ENCODE measurements around the gene PSMD8.
A peak's percentile ranks its signal among the peaks of the same experiment; 100 is the strongest.
"Not testable (repeated sequence)": the region's sequence is repeated elsewhere in the genome, so short reads cannot be mapped to it uniquely, and the experiment has no call there.

The PSMD8 gene

DNA sequence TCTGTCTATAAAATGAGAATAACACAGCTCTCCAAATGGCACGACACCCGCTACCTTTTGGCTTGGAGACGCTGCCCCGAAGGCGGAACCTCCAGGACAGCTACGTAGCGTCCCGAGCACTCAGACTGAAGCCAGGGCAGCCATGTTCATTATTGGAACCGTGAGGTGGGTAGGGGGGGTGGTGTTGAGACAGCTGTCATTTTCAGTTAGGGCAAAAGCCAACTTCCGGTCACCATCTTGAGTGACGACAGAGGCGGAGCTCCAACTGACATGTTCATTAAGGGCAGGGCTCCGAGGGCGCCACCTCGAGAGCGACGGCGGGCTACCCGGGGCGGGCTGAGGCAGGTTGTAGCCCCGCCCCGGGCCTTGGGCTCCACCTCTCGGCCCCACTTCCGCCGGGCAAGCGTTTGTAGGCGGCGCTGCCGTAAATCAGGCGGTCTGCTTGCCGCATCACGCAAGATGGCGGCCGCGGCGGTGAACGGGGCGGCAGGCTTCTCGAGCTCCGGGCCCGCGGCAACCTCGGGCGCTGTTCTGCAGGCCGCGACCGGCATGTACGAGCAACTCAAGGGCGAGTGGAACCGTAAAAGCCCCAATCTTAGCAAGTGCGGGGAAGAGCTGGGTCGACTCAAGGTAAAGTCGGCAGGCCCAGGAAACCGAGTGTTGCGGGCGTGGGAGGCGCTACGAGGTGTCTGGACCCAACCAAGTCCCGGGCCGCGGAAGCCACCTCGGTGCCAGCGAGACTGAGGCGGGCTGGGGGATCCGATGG lies at the start of gene PSMD8:
Gene PSMD8, plus strand, starts transcription at position 240 of the 766 bp plus-strand sequence. Its CDS starts 31 bp downstream, at position 271.
- ATAC-seq (peak; percentile 99), DNase-seq (peak; percentile 98)

DNA sequence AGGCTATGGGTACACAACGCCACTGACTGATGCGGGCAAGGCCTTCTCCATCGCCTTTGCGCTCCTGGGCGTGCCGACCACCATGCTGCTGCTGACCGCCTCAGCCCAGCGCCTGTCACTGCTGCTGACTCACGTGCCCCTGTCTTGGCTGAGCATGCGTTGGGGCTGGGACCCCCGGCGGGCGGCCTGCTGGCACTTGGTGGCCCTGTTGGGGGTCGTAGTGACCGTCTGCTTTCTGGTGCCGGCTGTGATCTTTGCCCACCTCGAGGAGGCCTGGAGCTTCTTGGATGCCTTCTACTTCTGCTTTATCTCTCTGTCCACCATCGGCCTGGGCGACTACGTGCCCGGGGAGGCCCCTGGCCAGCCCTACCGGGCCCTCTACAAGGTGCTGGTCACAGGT lies 47.8 kb upstream of the PSMD8 start:
- ATAC-seq (no peak), DNase-seq (no peak)

DNA sequence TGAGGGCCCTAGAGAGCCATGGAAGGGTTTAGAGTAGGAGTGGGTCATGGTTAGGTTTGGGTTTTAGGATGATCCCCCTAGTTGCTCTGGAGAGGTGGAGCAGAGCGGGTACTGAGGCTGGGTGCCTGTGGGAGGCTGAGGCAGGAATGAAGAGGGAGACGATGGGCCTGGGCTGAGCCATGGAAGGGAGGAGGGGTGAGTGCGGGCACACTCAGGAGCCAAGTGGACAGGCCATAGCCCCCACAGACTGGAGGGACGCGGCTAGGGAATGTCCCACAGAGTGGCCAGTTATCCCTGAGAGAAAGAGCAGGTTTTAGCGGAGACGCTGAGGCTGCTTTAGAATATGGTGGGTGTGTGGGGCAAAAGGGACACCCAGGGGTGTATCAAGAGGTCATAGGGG lies 44.7 kb upstream of the PSMD8 start:
- DNase-seq (no peak), ATAC-seq (no peak)

- no peak for ATAC-seq
- DNase-seq, result no peak
Measured at GRCh38 chr19:38331728-38332127, 42.6 kb upstream of the PSMD8 start.

DNA sequence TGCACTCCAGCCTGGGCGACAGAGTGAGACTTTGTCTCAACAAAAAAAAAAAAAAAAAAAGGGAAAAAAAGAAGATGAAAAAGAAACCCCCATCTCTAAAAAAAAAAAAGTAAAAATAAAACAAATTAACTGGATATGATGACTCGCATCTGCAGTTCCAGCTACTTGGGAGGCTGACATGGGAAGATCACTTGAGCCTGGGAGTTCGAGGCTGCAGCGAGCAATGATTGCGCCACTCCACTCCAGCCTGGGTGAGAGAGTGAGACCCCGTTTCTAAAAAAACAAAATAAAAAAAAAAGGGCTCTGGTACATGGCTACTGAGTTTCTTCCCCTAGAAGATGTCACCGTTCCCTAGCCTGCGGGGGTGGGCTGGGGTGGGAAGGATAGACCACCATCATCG lies 41.1 kb upstream of the PSMD8 start:
- DNase-seq (no peak), ATAC-seq (no peak)

GRCh38 chr19:38335949-38336637 lies 38.3 kb upstream of the PSMD8 start:
- ATAC-seq (peak; percentile 81), DNase-seq (peak; percentile 96)

DNA sequence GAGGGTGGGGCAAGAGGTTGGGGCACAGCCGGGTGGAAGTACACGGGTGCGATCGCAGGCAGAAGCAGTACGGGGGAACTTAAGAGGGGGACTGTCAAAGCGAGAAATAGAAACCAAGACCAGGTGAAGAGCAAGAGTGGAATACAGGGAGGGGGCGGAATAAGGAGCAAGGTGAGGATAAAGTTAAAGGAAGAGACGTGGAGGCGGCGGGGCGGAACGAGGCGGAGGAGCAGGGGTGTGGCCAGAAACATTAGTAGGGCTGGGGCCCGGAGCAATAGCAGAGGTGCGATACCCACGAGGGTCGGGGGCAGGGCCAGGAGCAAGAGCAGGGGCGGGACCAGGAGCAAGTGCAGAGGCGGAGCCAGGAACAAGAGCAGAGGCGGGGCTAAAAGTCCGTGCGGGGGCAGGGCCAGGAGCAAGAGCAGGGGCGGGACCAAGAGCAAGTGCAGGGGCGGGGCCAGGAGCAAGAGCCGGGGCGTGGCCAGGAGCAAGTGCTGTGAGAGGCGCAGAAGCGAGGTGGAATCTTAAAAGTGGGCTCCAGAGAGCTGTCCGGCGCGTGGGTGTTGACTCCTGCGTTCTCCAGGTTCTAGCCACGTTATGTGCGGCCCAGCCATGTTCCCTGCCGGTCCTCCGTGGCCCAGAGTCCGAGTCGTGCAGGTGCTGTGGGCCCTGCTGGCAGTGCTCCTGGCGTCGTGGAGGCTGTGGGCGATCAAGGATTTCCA lies 37.6 kb upstream of the PSMD8 start:
- peak; percentile 66 for ATAC-seq
- peak; percentile 96 for DNase-seq

GRCh38 chr19:38337360-38337653 lies 37.1 kb upstream of the PSMD8 start:
- ATAC-seq, result no peak
- DNase-seq, result no peak

- not testable (repeated sequence) for ATAC-seq, DNase-seq
Measured at GRCh38 chr19:38339011-38339410, 35.4 kb upstream of the PSMD8 start.

DNA sequence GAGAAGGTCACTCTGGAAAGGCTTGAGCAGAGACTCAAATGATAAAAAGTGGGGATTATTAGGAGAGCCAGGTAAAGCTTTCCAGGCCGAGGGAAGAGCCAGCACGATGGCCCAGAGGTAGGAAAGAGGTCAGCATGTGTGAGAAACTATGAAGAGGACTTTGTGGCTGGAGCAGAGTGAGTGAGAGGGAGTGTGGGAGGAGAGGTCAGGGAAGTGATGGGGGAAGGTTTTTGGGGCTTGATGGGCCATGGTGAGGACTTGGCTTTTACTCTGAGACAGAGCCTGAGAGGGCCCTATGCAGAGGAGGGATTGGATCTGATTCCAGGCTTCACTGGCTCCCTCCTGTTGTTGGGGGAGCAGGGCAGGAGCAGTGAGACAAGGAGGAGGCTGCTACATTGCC lies 33.4 kb upstream of the PSMD8 start:
- DNase-seq (no peak), ATAC-seq (no peak)

GRCh38 chr19:38346837-38347236 lies 27.5 kb upstream of the PSMD8 start:
- DNase-seq (no peak), ATAC-seq (no peak)

DNA sequence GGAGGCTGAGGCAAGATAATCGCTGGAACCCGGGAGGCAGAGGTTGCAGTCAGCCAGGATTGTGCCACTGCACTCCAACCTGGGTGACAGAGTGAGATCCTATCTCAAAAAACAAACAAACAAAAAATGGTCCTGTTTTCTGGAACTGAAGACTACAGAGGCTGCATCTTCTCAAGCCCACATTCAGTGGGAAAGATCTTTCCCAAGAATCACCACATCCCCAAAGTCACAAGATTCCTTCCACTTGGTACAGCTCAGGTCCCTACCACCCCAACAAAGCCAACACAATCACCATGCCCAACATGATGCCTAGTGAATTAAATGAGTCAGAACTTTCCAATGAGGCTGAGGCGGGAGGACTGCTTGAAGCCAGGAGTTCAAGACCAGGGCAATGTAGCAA lies 23.5 kb upstream of the PSMD8 start:
- DNase-seq (no peak), ATAC-seq (no peak)

DNA sequence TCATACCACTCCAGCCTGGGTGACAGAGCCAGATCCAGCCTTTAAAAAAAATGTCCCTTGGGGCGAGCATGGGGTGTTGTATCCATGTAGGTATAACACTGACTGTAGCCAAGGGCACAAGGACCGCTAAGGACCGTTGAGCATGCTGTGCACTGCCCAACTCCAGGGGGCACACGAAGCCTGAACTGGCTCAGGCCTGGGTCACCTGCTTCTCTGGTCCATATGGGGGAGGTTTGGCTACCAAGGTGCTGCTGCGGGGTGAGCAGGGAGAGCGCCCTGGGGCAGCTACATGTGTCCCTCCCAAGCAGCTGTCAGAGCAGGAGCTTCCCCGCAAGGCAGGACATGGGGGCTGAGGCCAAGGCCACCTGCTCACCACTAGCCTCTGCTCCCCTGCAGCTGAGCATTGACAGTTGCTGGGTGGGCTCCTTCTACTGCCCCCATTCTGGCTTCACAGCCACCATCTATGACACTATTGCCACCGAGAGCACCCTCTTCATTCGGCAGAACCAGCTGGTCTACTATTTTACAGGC lies 22.4 kb upstream of the PSMD8 start:
- ATAC-seq (no peak), DNase-seq (no peak)

DNA sequence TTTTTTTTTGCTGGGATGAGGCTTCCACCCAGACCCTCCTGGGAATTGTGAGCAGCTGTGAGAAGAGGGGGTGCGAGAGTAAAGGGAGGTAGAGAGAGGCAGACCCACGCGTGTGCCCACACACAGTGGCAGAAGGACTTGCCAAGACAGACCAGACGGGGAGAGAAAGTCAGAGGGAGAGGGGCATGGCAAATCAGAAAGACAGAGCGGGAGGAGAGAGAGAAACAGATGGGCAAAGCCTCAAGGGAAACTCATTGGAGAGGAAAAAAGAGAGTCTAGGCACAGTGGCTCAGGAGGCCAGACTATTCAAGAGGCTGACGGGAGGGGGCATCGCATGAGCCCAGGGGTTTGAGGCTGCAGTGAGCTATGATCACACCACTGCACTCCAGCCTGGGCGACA lies 21.8 kb upstream of the PSMD8 start:
- ATAC-seq (no peak), DNase-seq (no peak)

- ATAC-seq, result no peak
- no peak for DNase-seq
Measured at GRCh38 chr19:38355728-38356725, 18.3 kb upstream of the PSMD8 start.

DNA sequence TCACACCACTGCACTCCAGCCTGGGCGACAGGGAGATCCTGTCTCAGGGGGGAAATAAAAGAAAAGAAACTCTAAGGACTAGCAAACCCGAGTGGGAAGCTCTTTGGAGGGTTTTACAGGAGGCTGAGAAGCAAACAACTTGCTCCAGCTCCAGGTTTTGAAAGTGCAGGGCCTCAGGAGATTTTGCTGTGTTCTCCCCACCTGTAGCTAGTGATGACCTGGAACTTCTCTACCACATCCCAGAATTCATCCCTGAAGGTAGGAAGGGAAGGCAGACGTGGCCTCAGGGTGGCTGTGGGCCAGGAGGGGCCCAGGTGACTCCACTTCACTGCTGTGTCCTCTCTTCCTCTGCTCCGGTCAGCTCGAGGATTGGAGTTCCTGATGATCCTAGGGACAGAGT lies 16.3 kb upstream of the PSMD8 start:
- ATAC-seq (no peak), DNase-seq (no peak)

DNA sequence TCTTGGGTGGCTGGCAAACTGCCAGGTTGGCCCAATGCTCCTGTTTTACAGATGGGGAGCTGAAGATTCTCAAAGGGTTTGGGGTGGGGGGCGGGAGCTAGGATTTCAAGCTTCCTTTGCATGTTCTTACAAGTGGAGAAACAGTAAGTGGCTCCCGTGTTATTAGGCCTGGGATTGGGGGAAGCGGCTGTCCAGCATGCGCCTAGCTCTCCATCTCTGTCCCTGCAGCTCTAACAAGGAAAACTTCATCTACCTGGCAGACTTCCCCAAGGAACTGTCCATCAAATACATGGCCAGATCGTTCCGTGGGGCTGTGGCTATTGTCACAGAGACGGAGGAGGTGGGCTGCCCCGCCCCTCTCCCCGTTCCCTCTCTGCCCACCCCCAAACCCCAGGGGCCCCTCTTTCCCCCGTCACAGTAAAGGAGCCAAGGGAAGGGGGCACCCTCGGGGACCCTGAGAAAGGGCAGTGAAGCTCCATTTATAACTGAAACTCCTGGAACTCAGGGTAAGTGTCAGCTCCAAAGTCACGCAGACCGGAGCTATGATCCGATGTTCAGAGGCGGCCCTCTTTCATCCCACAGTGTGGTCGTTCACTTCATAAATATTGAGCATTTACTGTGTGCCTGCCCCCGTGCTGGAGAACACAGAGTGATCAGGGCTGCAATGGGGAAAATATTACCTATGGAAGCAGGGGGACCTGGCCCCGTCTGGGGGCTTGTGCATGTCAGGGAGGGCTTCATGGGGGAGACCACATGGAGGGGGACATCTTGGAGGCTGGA lies 14.9 kb upstream of the PSMD8 start:
- DNase-seq (no peak), ATAC-seq (no peak)

- DNase-seq (no peak), ATAC-seq (no peak)
Measured at GRCh38 chr19:38360351-38360750, 14.0 kb upstream of the PSMD8 start.

GRCh38 chr19:38360839-38361631 lies 13.3 kb upstream of the PSMD8 start:
- no peak for ATAC-seq
- DNase-seq, result no peak

- DNase-seq (peak; percentile 77), ATAC-seq (peak; percentile 75)
Measured at GRCh38 chr19:38361633-38362075, 12.7 kb upstream of the PSMD8 start.
